PC-3 (cell line): Measurements from ENCODE around the gene POLD1. TPM values are rescaled to one million over a fixed set of nuclear protein-coding genes. Genes with fewer than 3 reads are reported as not detected.
"Not testable (repeated sequence)": the region's sequence is repeated elsewhere in the genome, so short reads cannot be mapped to it uniquely, and the experiment has no call there.

ENCODE experiments used
- ATAC-seq: fragments of 200-7000 bp; cut with Tn5 transposase; 2 replicates; pipeline ENCODE4 v1.9.1; 2020; ENCODE audit warnings: mild to moderate bottlenecking, moderate library complexity
- Bru-seq: library from RNA; stranded (reverse); fragments of 400-500 nt; gene quantifications from one replicate; lab custom pipeline; 2021; lab: Mats Ljungman, UMichigan
- BruChase-seq, 2 experiments: library from RNA; stranded (reverse); fragments of 400-500 nt; gene quantifications; one replicate each; lab custom pipeline; 2021; lab: Mats Ljungman, UMichigan
- BruUV-seq: library from RNA; stranded (reverse); fragments of 400-500 nt; replicated peaks from 2 replicates; lab custom pipeline; 2021; lab: Mats Ljungman, UMichigan
- CTCF ChIA-PET: fragments of 300-600 bp; sonication (Branson Sonifier 250); formaldehyde crosslinking; loops from one replicate; lab custom pipeline; 2022; ENCODE audit warnings: antibody characterized with exemption; lab: Charles Lee
- POLR2A ChIA-PET: fragments of 300-600 bp; sonication (Branson Sonifier 250); formaldehyde crosslinking; loops from one replicate; lab custom pipeline; 2022; ENCODE audit warnings: antibody characterized with exemption; ENCODE audit not compliant: unreplicated experiment; lab: Charles Lee
- DNase-seq: peaks from one replicate; pipeline ENCODE4 v3.0.0-alpha.2; 2015
- H2AFZ ChIP-seq: fragments of 300-600 bp; sonication (generic); 2 replicates; pipeline ENCODE4 v1.6.0; 2016; ENCODE audit warnings: antibody characterized with exemption, low read length
- H3F3A ChIP-seq: fragments of 300-600 bp; sonication (generic); one replicate; pipeline ENCODE4 v1.6.0; 2017; ENCODE audit warnings: antibody characterized with exemption, low read length, control low read depth, mild to moderate bottlenecking; ENCODE audit not compliant: unreplicated experiment
- H3K27ac ChIP-seq: fragments of 300-600 bp; sonication (generic); 2 replicates; pipeline ENCODE4 v1.5.1; 2016; ENCODE audit warnings: mild to moderate bottlenecking, low read length
- H3K27me3 ChIP-seq: fragments of 300-600 bp; sonication (generic); 2 replicates; pipeline ENCODE4 v1.6.1; 2016; ENCODE audit warnings: low read length, mixed read lengths
- H3K36me3 ChIP-seq: fragments of 300-600 bp; sonication (generic); 2 replicates; pipeline ENCODE4 v1.6.1; 2016; ENCODE audit warnings: low read depth, mixed run types, low read length, mixed read lengths
- H3K4me1 ChIP-seq: fragments of 300-600 bp; sonication (generic); 2 replicates; pipeline ENCODE4 v1.5.1; 2016; ENCODE audit warnings: low read length; ENCODE audit not compliant: insufficient read depth
- H3K4me2 ChIP-seq: fragments of 300-600 bp; sonication (generic); 2 replicates; pipeline ENCODE4 v1.6.0; 2016; ENCODE audit warnings: low read length
- H3K4me3 ChIP-seq: fragments of 300-600 bp; sonication (generic); 2 replicates; pipeline ENCODE4 v1.5.1; 2016; ENCODE audit warnings: mild to moderate bottlenecking, low read length, mixed read lengths
- H3K79me2 ChIP-seq: fragments of 300-600 bp; sonication (generic); 2 replicates; pipeline ENCODE4 v1.6.1; 2017; ENCODE audit warnings: low read length, mixed read lengths
- H3K9ac ChIP-seq: fragments of 300-600 bp; sonication (generic); 2 replicates; pipeline ENCODE4 v1.6.0; 2016; ENCODE audit warnings: mild to moderate bottlenecking, low read length
- H3K9me2 ChIP-seq: fragments of 300-600 bp; sonication (generic); replicated peaks from 2 replicates; pipeline ENCODE4 v1.6.1; 2016; ENCODE audit warnings: mixed run types, low read length, mixed read lengths
- H3K9me3 ChIP-seq: fragments of 300-600 bp; sonication (generic); 2 replicates; pipeline ENCODE4 v1.6.1; 2016; ENCODE audit warnings: low read length, mixed read lengths
- H4K20me1 ChIP-seq: fragments of 300-600 bp; sonication (generic); 2 replicates; pipeline ENCODE4 v1.6.1; 2016; ENCODE audit warnings: low read length, mixed read lengths
- CTCF ChIP-seq: fragments of 300-600 bp; sonication (generic); conservative IDR thresholded peaks from 2 replicates; pipeline ENCODE4 v1.5.1; 2017; ENCODE audit warnings: antibody characterized with exemption, low read depth, mild to moderate bottlenecking, low read length
- EZH2 ChIP-seq: fragments of 300-600 bp; sonication (generic); IDR thresholded peaks from one replicate; pipeline ENCODE4 v1.6.1; 2017; ENCODE audit warnings: antibody characterized with exemption, mild to moderate bottlenecking, low read length; ENCODE audit not compliant: unreplicated experiment
- EZH2phosphoT487 ChIP-seq: fragments of 300-600 bp; sonication (generic); IDR thresholded peaks from 2 replicates; pipeline ENCODE4 v1.6.1; 2018; ENCODE audit warnings: mild to moderate bottlenecking, antibody characterized with exemption, low read length, borderline replicate concordance
- intact Hi-C: fragments of 100-400 bp; cut with micrococcal nuclease; formaldehyde crosslinking; loops from 2 replicates; pipeline ENCODE4 v1.9.0; 2023
- long read RNA-seq: library from polyadenylated mRNA; unstranded; transcript quantifications from one replicate; pipeline ENCODE4 v2.0.0, GENCODE V29; 2021; ENCODE audit not compliant: unreplicated experiment
- total RNA-seq: library from RNA; depleted of rRNA; stranded (reverse); fragments of >200 nt; gene quantifications from 2 replicates; pipeline ENCODE4 v1.2.3, GENCODE V29; 2014; rRNA removed

POLD1 gene
- total RNA-seq: 165 and 210 TPM in 2 replicates
- Bru-seq, nascent RNA: percentile 60 among the genes with signal in this experiment
- BruChase-seq, experiment 1, labeled RNA remaining after a 6-hour chase: percentile 83 among the genes with signal in this experiment
- percentile 65 among the genes with signal in this experiment for BruChase-seq, experiment 2, labeled RNA remaining after a 2-hour chase
- long read RNA-seq, transcript POLD1-201 (27 exons, 3,444 nt): major isoform, 36 of 169 reads
- long read RNA-seq, transcript POLD1-209 (4 exons, 737 nt): minor isoform, 5 of 169 reads
- long read RNA-seq, partial matches to known transcripts: 84 of 169 reads
- long read RNA-seq, other reads (novel, unspliced or antisense): 35 of 169 reads

- peaks cover 3% of the 10 kb centered on the region for H3F3A ChIP-seq
- H3K27me3 ChIP-seq: no peaks in the 10 kb centered on the region
- peak; percentile 84 for ATAC-seq
- no peaks in the 10 kb centered on the region for H4K20me1 ChIP-seq
- H3K9me3 ChIP-seq: no peaks in the 10 kb centered on the region
- H3K9ac ChIP-seq: peak within 1 kb of the TSS; percentile 85
- POLR2A ChIA-PET: interaction anchor here (0.6 to 0.7 kb wide), 2 partner anchors 9 to 32 kb away, joined by 5 to 6 read pairs; no protein-coding TSS in a partner anchor
- no TSS peak for BruUV-seq
- CTCF ChIA-PET: no interaction called here
- peak within 1 kb of the TSS; percentile 88 for H3K4me2 ChIP-seq
- DNase-seq: peak; percentile 99
- H3K36me3 ChIP-seq: peaks cover 27% of the 10 kb centered on the region
- intact Hi-C loops: loop anchor here (1.0 kb wide), 1 partner anchor 77 kb away; no protein-coding TSS in a partner anchor
- H3K4me3 ChIP-seq: peak within 1 kb of the TSS; percentile 78
- H3K9me2 ChIP-seq: no peaks in the 10 kb centered on the region
- peak within 1 kb of the TSS; percentile 62 for H2AFZ ChIP-seq
- H3K4me1 ChIP-seq: peaks cover 15% of the 10 kb centered on the region; the same call in 1 of the 2 replicates
- peaks cover 49% of the 10 kb centered on the region for H3K79me2 ChIP-seq
- TF ChIP-seq EZH2 (no peak), CTCF (no peak), EZH2phosphoT487 (no peak)
- H3K27ac ChIP-seq: peak within 1 kb of the TSS; percentile 49
These were observed at the start of gene POLD1 for GRCh38 chr19:50383852-50384684. Gene POLD1 (plus strand): TSS chr19:50384347. CDS start chr19:50398852, 14,505 bp downstream.

- Histone ChIP-seq H2AFZ (no peak overlapping the region), H3F3A (no peaks in the 10 kb centered on the region), H3K9me2 (no peaks in the 10 kb centered on the region), H3K27me3 (no peaks in the 10 kb centered on the region), H3K4me2 (no peak overlapping the region), H3K36me3 (no peaks in the 10 kb centered on the region), H3K4me1 (peaks cover 9% of the 10 kb centered on the region; the same call in 1 of the 2 replicates), H3K9me3 (no peaks in the 10 kb centered on the region), H4K20me1 (no peaks in the 10 kb centered on the region), H3K4me3 (no peak overlapping the region), H3K9ac (no peak overlapping the region), H3K79me2 (no peaks in the 10 kb centered on the region), H3K27ac (no peak overlapping the region)
- CTCF ChIA-PET: no interaction called here
- BruUV-seq: no TSS peak
- intact Hi-C loops: no loop called here
- POLR2A ChIA-PET: no interaction called here
- no peak for DNase-seq
- no peak for ATAC-seq
- TF ChIP-seq EZH2: no peak
- TF ChIP-seq CTCF: no peak
- no peak for TF ChIP-seq EZH2phosphoT487
These were observed 49.3 kb upstream of the POLD1 start for GRCh38 chr19:50334741-50335421.

GRCh38 chr19:50337031-50337430 is 47.1 kb upstream of the POLD1 start:
- BruUV-seq, POLR2A ChIA-PET, CTCF ChIA-PET, H3F3A ChIP-seq, H3K9me3 ChIP-seq, H3K4me2 ChIP-seq, H3K9me2 ChIP-seq, H3K27me3 ChIP-seq, H3K4me1 ChIP-seq, H2AFZ ChIP-seq, ATAC-seq, DNase-seq, H3K9ac ChIP-seq, intact Hi-C loops, H3K79me2 ChIP-seq, H3K27ac ChIP-seq, H3K36me3 ChIP-seq, H3K4me3 ChIP-seq, H4K20me1 ChIP-seq: not testable (repeated sequence)
